Suppressor macrophage (primary cell): ENCODE data around the gene GRID2.
"Not testable (repeated sequence)": the region's sequence is repeated elsewhere in the genome, so short reads cannot be mapped to it uniquely, and the experiment has no call there.

Experiments used
- DNase-seq, 4 experiments: peaks; one replicate each; pipeline ENCODE4 v3.0.0-alpha.2; 2020 to 2022

GRID2 gene

GRCh38 chr4:92444143-92444843 is 140.5 kb downstream of the GRID2 start:
- DNase-seq = not testable (repeated sequence)

DNA sequence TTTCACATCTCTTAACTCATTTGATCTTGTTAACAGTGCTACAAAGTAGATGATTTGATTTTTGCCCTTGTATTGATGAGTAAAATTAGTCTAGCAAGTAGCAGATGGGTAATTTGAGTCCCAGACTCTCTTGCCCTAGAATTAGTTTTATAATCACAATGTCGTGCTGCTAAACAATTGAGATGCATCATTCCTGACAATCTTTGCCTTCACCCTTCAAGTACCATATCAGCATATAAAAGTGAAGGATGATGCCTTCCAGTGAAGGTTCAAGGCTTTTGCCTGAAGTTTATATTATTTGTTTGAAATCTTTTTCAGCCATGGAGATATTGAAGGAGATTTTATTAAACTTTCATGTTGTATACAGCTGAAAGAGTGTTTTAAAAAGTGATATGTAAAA is 141.4 kb downstream of the GRID2 start:
- no peak for DNase-seq

- no peak for DNase-seq
Observed at GRCh38 chr4:92447255-92447905, 143.6 kb downstream of the GRID2 start.

DNA sequence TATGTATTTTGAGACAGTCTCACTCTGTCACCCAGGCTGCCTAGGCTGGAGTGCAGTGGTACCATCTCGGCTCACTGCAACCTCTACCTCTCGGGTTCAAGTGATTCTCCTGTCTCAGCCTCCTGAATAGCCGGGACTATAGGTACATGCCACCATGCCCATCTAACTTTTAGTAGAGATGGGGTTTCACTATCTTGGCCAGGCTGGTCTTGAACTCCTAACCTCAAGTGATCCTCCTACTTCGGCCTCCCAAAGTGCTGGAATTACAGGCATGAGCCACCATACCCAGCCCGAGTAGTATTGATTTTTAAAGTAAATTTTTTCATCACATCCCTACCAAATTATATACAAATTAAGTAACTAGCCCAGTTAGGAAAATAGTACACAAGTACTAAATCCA is 144.4 kb downstream of the GRID2 start:
- DNase-seq = not testable (repeated sequence)

DNA sequence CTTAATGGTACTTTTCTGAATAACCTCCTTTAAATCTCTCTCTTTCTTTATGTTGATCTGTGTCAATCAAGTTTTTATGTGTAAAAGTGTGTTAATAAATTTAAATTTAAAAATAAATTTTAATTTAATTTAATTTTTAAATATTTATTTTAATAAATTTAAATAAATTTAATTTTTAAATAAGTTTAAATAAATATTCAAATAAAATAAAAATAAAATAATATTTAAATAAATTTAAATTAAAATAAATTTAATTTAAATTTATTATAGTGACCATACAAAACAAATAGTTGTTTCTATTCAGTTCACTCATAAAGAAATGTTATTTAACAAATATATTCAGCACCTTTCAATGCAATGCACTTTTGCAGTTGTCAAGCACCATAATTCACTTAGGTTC is 146.9 kb downstream of the GRID2 start:
- DNase-seq = no peak

DNA sequence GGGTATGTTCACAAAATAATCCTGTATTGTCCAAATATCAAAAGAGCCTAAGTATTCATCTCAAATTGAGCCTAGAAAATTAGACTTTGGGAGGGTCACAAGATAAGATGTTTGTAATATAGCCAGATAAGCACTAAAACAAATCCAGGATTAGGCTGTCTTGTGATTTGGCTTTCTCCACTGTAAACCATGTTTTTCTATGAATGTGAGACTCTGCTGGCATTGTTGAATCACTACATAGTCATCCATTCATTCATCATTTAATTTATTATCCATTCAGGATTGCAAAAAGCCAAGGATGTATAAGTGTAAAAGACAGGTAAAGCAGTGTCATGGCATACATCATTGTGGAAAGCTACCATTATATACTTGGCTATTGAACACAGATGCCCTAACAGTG is 148.0 kb downstream of the GRID2 start:
- DNase-seq = no peak

- DNase-seq = not testable (repeated sequence)
Observed at GRCh38 chr4:92452383-92452782, 148.6 kb downstream of the GRID2 start.

- DNase-seq = no peak
Observed at GRCh38 chr4:92455329-92455839, 151.6 kb downstream of the GRID2 start.

GRCh38 chr4:92455951-92456350 is 152.2 kb downstream of the GRID2 start:
- DNase-seq = no peak

GRCh38 chr4:92461732-92462131 is 158.0 kb downstream of the GRID2 start:
- no peak for DNase-seq

DNA sequence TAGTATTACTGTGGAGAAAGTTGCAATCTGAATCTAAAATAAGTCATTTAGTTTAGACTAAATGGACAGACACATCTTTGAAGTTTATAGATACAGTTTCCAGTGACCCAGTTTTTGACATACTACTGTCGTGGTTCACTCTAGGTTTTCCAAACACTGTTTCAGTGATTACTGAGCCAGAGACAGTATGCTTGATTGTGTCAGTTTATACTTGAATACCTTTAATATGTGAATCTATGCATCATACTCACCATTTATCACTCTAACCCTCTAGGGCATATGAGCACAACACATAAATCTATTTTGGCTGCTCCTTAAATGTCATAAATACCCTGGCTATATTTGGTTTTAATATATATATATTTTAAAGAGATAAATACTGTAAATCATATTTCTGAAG is 173.5 kb downstream of the GRID2 start:
- no peak for DNase-seq

DNA sequence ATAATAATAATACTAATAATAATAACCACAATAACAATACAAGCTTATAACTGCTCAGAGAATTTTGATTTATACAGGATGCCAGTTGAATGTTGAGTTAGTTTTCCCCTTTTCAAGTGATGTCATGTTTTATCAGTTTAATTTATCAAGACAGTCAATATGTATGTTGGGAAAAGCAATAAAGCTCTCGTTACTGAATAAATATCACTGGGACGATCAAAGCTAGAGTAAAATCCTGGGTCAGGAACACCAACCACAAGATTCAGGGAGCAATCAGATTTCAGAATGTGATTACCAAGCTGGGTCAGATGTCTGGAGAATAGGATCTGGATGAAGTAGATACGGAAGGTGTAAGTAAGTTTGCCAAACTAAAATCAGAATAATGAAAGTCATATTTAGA is 179.6 kb downstream of the GRID2 start:
- no peak for DNase-seq

- no peak for DNase-seq
Observed at GRCh38 chr4:92488496-92488895, 184.7 kb downstream of the GRID2 start.

- no peak for DNase-seq
Observed at GRCh38 chr4:92497141-92497540, 193.4 kb downstream of the GRID2 start.

- no peak for DNase-seq
Observed at GRCh38 chr4:92501456-92501855, 197.7 kb downstream of the GRID2 start.

DNA sequence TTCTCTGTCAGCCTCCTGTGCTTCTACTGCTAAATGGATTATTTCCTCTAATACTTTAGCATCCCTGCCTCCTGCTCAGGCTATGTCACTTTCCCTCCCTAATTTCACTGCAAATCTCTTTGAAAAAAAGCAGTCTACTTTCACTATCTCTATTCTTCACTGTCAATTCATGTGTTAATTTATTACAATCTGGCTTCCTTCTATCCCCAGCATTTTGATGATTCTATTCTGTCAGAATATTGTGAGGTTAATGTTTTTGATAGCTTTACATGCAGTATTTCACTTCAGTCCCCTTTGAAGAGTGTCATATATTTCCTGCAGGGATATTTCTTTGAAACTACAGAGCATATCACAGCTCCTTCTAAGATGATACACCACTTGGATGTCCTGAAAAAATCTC is 203.2 kb downstream of the GRID2 start:
- DNase-seq = no peak

DNA sequence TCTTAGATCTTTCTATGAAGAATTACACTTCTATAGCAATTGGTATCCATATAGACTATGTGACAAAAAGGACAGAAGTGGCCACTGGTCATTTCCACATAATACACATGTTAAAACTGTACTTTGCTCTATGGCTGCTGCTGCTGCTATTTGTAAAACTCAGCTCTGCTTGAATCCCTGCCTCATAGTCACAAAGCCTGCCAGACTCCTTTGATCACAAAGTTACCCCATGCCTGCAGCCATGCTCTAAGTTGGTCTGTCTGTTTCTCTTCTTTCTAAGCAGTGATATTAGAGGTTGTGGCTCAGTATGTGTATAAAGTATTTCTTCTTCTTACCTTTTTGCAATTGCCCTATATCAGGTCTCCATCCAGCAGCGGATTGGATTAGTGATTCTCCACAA is 210.9 kb downstream of the GRID2 start:
- DNase-seq = no peak

DNA sequence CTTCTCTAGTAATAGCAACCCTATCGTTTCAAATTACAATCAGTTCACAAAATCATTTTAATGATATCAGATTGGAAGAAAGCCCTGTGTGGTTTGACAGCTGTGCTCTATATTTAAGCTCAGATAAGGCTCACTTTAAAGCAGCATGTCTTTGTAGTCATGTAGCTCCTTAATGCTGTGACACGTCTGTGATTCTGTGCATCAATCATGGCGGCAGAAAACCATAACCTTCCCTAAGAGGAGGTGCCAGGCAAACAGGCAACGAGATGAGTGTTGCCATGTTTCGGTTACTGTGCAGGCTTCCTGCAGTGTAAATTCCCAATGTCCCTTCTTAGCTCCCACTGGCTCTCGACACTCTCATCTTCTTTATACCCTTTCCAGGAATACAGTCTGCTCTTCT is 212.7 kb downstream of the GRID2 start:
- no peak for DNase-seq

- no peak for DNase-seq
Observed at GRCh38 chr4:92519727-92520126, 216.0 kb downstream of the GRID2 start.

DNA sequence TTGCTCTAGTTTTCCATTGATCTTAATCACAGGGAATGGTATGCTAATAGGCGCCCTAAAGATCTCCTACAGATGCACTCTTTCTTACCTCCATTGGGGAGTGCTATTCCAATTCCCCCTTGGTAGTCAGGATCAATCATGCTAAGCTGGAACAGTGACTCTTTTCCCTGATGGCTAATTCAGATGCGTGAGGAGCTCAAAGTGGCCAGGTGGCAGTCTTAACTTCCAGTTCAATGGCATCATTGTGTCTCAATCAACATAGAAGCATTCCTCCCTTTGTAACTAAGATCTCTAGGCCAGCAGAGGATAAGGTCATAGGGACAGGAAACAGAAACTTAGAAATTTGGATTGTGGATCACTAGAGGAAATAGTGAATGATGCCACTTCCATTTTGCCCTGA is 216.8 kb downstream of the GRID2 start:
- DNase-seq = peak in 1 of 4 experiments; percentile 2

GRCh38 chr4:92521941-92522340 is 218.2 kb downstream of the GRID2 start:
- no peak for DNase-seq

DNA sequence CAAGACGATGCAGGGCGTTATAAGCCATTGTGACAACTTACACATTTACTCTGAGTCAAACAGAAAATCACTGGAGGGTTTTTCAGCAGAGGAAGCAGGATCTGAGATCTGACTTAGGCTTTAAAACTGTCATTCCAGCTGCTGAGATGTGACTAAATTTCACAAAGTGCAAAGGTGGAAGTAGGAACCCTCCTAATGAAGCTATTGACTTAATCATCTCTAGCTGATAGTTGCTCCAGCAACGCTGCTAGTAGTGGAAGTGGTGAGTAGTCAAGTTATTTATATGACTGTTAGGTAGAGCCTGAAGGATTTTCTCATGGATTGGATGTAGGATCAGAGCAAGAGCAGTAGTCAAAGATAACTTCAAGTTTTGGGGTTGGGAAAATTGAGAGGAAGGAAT is 218.6 kb downstream of the GRID2 start:
- no peak for DNase-seq

- DNase-seq = no peak
Observed at GRCh38 chr4:92524131-92524530, 220.4 kb downstream of the GRID2 start.

DNA sequence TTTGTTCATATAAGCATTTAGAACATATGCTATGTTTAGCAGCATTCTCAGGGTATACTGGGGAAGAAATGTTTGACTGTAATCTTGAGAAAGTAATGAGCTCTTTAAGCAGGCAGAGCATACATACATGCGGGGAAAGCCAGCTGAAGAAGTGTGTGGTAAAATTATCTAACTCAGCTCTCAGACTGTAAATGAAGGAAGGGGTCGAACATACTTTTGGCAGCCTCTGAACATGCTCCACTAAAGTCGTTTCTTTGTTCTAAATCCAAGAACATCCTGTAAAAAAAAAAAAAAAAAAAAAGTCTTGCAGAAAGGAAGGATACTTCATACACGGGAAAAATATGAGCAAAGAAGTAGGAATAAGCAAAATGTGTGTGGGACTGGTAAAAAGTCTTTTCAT is 224.8 kb downstream of the GRID2 start:
- no peak for DNase-seq
